Stimulated activated naive CD8-positive, alpha-beta T cell treated with anti-CD3 and anti-CD28 coated beads, Interleukin-15, amount 100 ng/mL, for 72 hours (primary cell): ENCODE measurements around the gene C2CD4D.
"Not testable (repeated sequence)": the region's sequence is repeated elsewhere in the genome, so short reads cannot be mapped to it uniquely, and the experiment has no call there.

ENCODE experiments used
- ATAC-seq: fragments of 150-1000 bp; cut with Tn5 transposase; 2 replicates; pipeline ENCODE4 v1.10.0; 2021; ENCODE audit warnings: mild to moderate bottlenecking, moderate library complexity
- DNase-seq, 2 donors: peaks; one replicate each; pipeline ENCODE4 v3.0.0; 2021 to 2022
- H3K27ac Mint-ChIP-seq, 2 donors: one replicate each; pipeline ENCODE4 v1.8.0; 2022; ENCODE audit warnings: mild to moderate bottlenecking in 2 of 2, mixed read lengths in 2 of 2, moderate library complexity in 2 of 2
- H3K27me3 Mint-ChIP-seq: one replicate; pipeline ENCODE4 v1.8.0; 2022; ENCODE audit warnings: mixed read lengths
- H3K4me1 Mint-ChIP-seq: one replicate; pipeline ENCODE4 v1.8.0; 2022; ENCODE audit warnings: mild to moderate bottlenecking, mixed read lengths
- H3K4me3 Mint-ChIP-seq, 2 donors: one replicate each; pipeline ENCODE4 v1.8.0; 2022; ENCODE audit warnings: mild to moderate bottlenecking in 2 of 2, mixed read lengths in 2 of 2, moderate library complexity in 1 of 2
- H3K9me3 Mint-ChIP-seq, 2 donors: one replicate each; pipeline ENCODE4 v1.8.0; 2022; ENCODE audit warnings: mixed read lengths in 2 of 2

C2CD4D gene

GRCh38 chr1:151839457-151840403 is at the start of gene C2CD4D:
Gene C2CD4D, minus strand, starts transcription at chr1:151839820. Its CDS starts 831 bp downstream, at chr1:151838989.
- ATAC-seq (peak; percentile 79), DNase-seq (peak; percentile 68 to 77)
- peak within 1 kb of the TSS; percentile 85 to 92 for H3K4me3 Mint-ChIP-seq
- peaks cover 50% of the 10 kb centered on the region for H3K4me1 Mint-ChIP-seq
- no peaks in the 10 kb centered on the region for H3K27me3 Mint-ChIP-seq
- H3K9me3 Mint-ChIP-seq = no peaks in the 10 kb centered on the region
- peak within 1 kb of the TSS; percentile 10 to 88 for H3K27ac Mint-ChIP-seq

GRCh38 chr1:151888972-151889570 is 49.5 kb upstream of the C2CD4D start:
- Mint-ChIP-seq H3K4me3 (no peak overlapping the region), H3K27me3 (no peaks in the 10 kb centered on the region), H3K4me1 (peaks cover 21% of the 10 kb centered on the region), H3K9me3 (no peaks in the 10 kb centered on the region), H3K27ac (no peak overlapping the region)
- ATAC-seq = no peak
- no peak for DNase-seq

- Mint-ChIP-seq H3K4me3 (no peak overlapping the region), H3K4me1 (peaks cover 13% of the 10 kb centered on the region), H3K27me3 (no peaks in the 10 kb centered on the region), H3K27ac (no peak overlapping the region), H3K9me3 (no peaks in the 10 kb centered on the region)
- ATAC-seq (no peak), DNase-seq (no peak)
Measured at GRCh38 chr1:151887028-151887427, 47.4 kb upstream of the C2CD4D start.

- no peak overlapping the region for H3K4me3 Mint-ChIP-seq
- ATAC-seq (no peak), DNase-seq (no peak)
- H3K27me3 Mint-ChIP-seq = no peaks in the 10 kb centered on the region
- no peaks in the 10 kb centered on the region for H3K4me1 Mint-ChIP-seq
- no peak overlapping the region for H3K27ac Mint-ChIP-seq
- no peaks in the 10 kb centered on the region for H3K9me3 Mint-ChIP-seq
Measured at GRCh38 chr1:151885479-151885878, 45.9 kb upstream of the C2CD4D start.

- not testable (repeated sequence) for H3K9me3 Mint-ChIP-seq, DNase-seq, H3K27me3 Mint-ChIP-seq, H3K27ac Mint-ChIP-seq, H3K4me1 Mint-ChIP-seq, ATAC-seq, H3K4me3 Mint-ChIP-seq
Measured at GRCh38 chr1:151884879-151885278, 45.3 kb upstream of the C2CD4D start.

- H3K27ac Mint-ChIP-seq, H3K4me3 Mint-ChIP-seq, DNase-seq, H3K4me1 Mint-ChIP-seq, ATAC-seq, H3K9me3 Mint-ChIP-seq, H3K27me3 Mint-ChIP-seq: not testable (repeated sequence)
Measured at GRCh38 chr1:151884445-151884844, 44.8 kb upstream of the C2CD4D start.

GRCh38 chr1:151883898-151884297 is 44.3 kb upstream of the C2CD4D start:
- not testable (repeated sequence) for H3K4me3 Mint-ChIP-seq, H3K4me1 Mint-ChIP-seq, ATAC-seq, H3K27ac Mint-ChIP-seq, H3K27me3 Mint-ChIP-seq, H3K9me3 Mint-ChIP-seq, DNase-seq

- not testable (repeated sequence) for H3K27ac Mint-ChIP-seq
Measured at GRCh38 chr1:151882918-151883317, 43.3 kb upstream of the C2CD4D start.

GRCh38 chr1:151882466-151882865 is 42.8 kb upstream of the C2CD4D start:
- H3K9me3 Mint-ChIP-seq = no peaks in the 10 kb centered on the region
- H3K4me3 Mint-ChIP-seq = no peak overlapping the region
- DNase-seq = no peak
- no peak overlapping the region for H3K27ac Mint-ChIP-seq
- no peaks in the 10 kb centered on the region for H3K4me1 Mint-ChIP-seq
- ATAC-seq = no peak
- H3K27me3 Mint-ChIP-seq = no peaks in the 10 kb centered on the region

More at GRCh38 chr1:151882918-151883317, 43.3 kb upstream of the C2CD4D start:
- H3K4me1 Mint-ChIP-seq, H3K4me3 Mint-ChIP-seq, ATAC-seq, H3K27me3 Mint-ChIP-seq, H3K9me3 Mint-ChIP-seq, DNase-seq: not testable (repeated sequence)

GRCh38 chr1:151881479-151881878 is 41.9 kb upstream of the C2CD4D start:
- Mint-ChIP-seq H3K9me3 (no peaks in the 10 kb centered on the region), H3K4me1 (no peaks in the 10 kb centered on the region), H3K4me3 (no peak overlapping the region), H3K27ac (no peak overlapping the region), H3K27me3 (no peaks in the 10 kb centered on the region)
- ATAC-seq = no peak
- no peak for DNase-seq

GRCh38 chr1:151875419-151876097 is 35.9 kb upstream of the C2CD4D start:
- DNase-seq (no peak), ATAC-seq (no peak)
- Mint-ChIP-seq H3K9me3 (no peaks in the 10 kb centered on the region), H3K4me3 (no peak overlapping the region), H3K4me1 (peaks cover 15% of the 10 kb centered on the region), H3K27me3 (no peaks in the 10 kb centered on the region), H3K27ac (no peak overlapping the region)

GRCh38 chr1:151872776-151873175 is 33.2 kb upstream of the C2CD4D start:
- H3K27me3 Mint-ChIP-seq, ATAC-seq, DNase-seq, H3K9me3 Mint-ChIP-seq, H3K4me3 Mint-ChIP-seq, H3K27ac Mint-ChIP-seq: not testable (repeated sequence)
- H3K4me1 Mint-ChIP-seq = peaks cover 15% of the 10 kb centered on the region

- DNase-seq (no peak), ATAC-seq (no peak)
- Mint-ChIP-seq H3K27ac (no peak overlapping the region), H3K9me3 (peaks cover 0 to 3% of the 10 kb centered on the region in 2 donors), H3K4me1 (peaks cover 15% of the 10 kb centered on the region), H3K27me3 (no peaks in the 10 kb centered on the region), H3K4me3 (no peak overlapping the region)
Measured at GRCh38 chr1:151871284-151872030, 31.8 kb upstream of the C2CD4D start.

- no peak overlapping the region for H3K27ac Mint-ChIP-seq
- no peak for DNase-seq
Measured at GRCh38 chr1:151868486-151868885, 28.9 kb upstream of the C2CD4D start.

GRCh38 chr1:151867765-151868411 is 28.3 kb upstream of the C2CD4D start:
- no peak overlapping the region for H3K4me3 Mint-ChIP-seq
- ATAC-seq = peak; percentile 40
- no peak overlapping the region for H3K27ac Mint-ChIP-seq
- H3K9me3 Mint-ChIP-seq = peaks cover 0 to 3% of the 10 kb centered on the region in 2 donors
- no peaks in the 10 kb centered on the region for H3K4me1 Mint-ChIP-seq
- no peak for DNase-seq
- peaks cover 9% of the 10 kb centered on the region for H3K27me3 Mint-ChIP-seq

More at GRCh38 chr1:151868486-151868885, 28.9 kb upstream of the C2CD4D start:
- Mint-ChIP-seq H3K9me3 (peaks cover 0 to 3% of the 10 kb centered on the region in 2 donors), H3K27me3 (peaks cover 9% of the 10 kb centered on the region), H3K4me3 (no peak overlapping the region), H3K4me1 (no peaks in the 10 kb centered on the region)
- ATAC-seq = no peak
